ENCODE measurements around the gene CELA3A. TPM values are rescaled to one million over a fixed set of nuclear protein-coding genes. Genes with fewer than 3 reads are reported as not detected.
A peak's percentile ranks its signal among the peaks of the same experiment; 100 is the strongest.

CELA3A gene
- total and polyA plus RNA-seq, 2 of the 8 experiments (the other 6 are each of a cell fraction or from before 2014, with no cell fraction given) = not detected

GRCh38 chr1:22053017-22053860, 51.8 kb downstream of the CELA3A start (continued):
- TF ChIP-seq CHD7 (IDR thresholded peaks at IDR 0.05; ENCODE audit: insufficient replicate concordance, low read length) (no peak), NANOG (IDR thresholded peaks at IDR 0.05; ENCODE audit: insufficient read depth, low read depth, low read length, poor library complexity, severe bottlenecking) (no peak), JUN (IDR thresholded peaks at IDR 0.05; ENCODE audit: low read depth, low read length) (0 out of 2 replicates have a peak, but pooled peaks have one; percentile 26), TCF12 (IDR thresholded peaks at IDR 0.05; ENCODE audit: low read depth, low read length) (no peak), TAF1 (IDR thresholded peaks at IDR 0.05; ENCODE audit: low read depth, low read length) (peak; percentile 62), USF2 (IDR thresholded peaks at IDR 0.05; ENCODE audit: low read length) (no peak), RBBP5 (IDR thresholded peaks at IDR 0.05; ENCODE audit: borderline replicate concordance, low read depth, low read length) (peak; percentile 15; the same call in 1 of the 2 replicates), GTF2F1 (IDR thresholded peaks at IDR 0.05; ENCODE audit: borderline replicate concordance, low read depth, low read length) (no peak)
